Tibial artery (tissue), 4 donors: ENCODE results near the gene RNF213.
A peak's percentile ranks its signal among the peaks of the same experiment; 100 is the strongest.

ENCODE experiments used
- DNase-seq, 2 donors: peaks; one replicate each; pipeline ENCODE4 v3.0.0-alpha.2; 2019
- H3K27ac ChIP-seq, 2 donors: fragments of 200-600 bp; sonication (generic) in 1 of 2; 1 replicate in 1 of 2; 2 replicates in 1 of 2; pipeline ENCODE4 v1.5.1; 2018 to 2019; ENCODE audit warnings: mild to moderate bottlenecking in 1 of 2
- H3K27me3 ChIP-seq, 2 donors: fragments of 200-600 bp; sonication (generic) in 1 of 2; one replicate each; pipeline versions ENCODE4 v1.5.1 to v1.6.0; 2016 to 2019
- H3K36me3 ChIP-seq, 3 donors: fragments of 200-600 bp; sonication (generic) in 2 of 3; one replicate each; pipeline ENCODE4 v1.5.1; 2016 to 2019; ENCODE audit warnings: mild to moderate bottlenecking in 2 of 3
- H3K4me1 ChIP-seq, 4 donors: fragments of 200-600 bp; sonication (generic) in 2 of 4; 1 replicate in 3 of 4; 2 replicates in 1 of 4; pipeline ENCODE4 v1.5.1; 2016 to 2019
- H3K4me3 ChIP-seq, 2 donors: fragments of 200-600 bp; sonication (generic) in 1 of 2; 1 replicate in 1 of 2; 2 replicates in 1 of 2; pipeline ENCODE4 v1.5.1; 2018 to 2019; ENCODE audit warnings: mild to moderate bottlenecking in 2 of 2
- H3K9me3 ChIP-seq, 3 donors: fragments of 200-600 bp; sonication (generic) in 1 of 3; one replicate each; pipeline ENCODE4 v1.5.1; 2016 to 2019
- CTCF ChIP-seq, 2 experiments: fragments of 200-600 bp in 1 of 2; fragments of 450-650 bp in 1 of 2; IDR thresholded peaks; one replicate each; pipeline ENCODE4 v1.5.1; 2017 to 2019; ENCODE audit warnings: antibody characterized with exemption in 2 of 2, mild to moderate bottlenecking in 1 of 2, moderate library complexity in 1 of 2
- intact Hi-C: fragments of 100-400 bp; cut with DNase I; formaldehyde crosslinking; loops from one replicate; pipeline ENCODE4 v1.15.0; 2023; ENCODE audit warnings: low total_unique reads

Gene RNF213

DNA sequence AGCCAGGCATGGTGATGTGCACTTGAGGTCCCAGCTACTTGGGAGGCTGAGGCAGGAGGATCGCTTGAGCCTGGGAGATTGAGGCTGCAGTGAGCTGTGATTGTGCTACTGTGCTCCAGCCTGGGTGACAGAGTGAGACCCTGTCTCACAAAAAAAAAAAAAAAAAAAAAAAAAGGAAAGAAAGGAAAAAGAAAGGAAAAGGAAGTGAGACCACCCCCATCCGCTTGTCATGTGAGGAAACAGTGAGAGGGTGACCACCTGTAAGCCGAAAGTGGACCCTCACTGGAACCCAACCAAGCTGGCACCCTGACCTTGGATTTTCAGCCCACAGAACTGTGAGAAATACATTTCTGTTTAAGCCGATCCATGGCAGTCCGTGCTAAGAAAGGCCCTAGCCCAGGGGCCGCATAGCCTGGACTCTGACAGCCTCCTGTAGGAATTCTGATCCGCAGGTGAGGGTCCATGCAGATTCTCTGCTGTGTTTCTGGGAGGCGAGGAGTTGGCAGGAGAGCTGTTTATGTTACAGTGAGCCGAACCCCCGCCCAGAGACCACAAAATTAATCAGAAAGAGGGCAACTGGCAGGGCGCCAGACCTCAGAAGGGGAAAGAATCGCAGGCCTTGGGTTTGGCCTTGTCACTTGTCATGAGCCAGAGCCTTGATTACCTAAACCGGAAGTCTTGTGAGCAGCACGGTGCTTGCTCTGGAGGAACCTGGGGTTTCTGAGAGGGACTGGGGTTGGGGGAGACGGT is 41.5 kb upstream of the RNF213 start:
- Histone ChIP-seq H3K9me3 (no peaks in the 10 kb centered on the region), H3K36me3 (peaks cover 0 to 46% (median 32%) of the 10 kb centered on the region in 3 donors), H3K27ac (peak overlapping the region; percentile 78 to 82), H3K27me3 (no peaks in the 10 kb centered on the region), H3K4me3 (peak overlapping the region; percentile 81 to 93), H3K4me1 (peaks cover 0 to 29% (median 21%) of the 10 kb centered on the region in 4 donors)
- no peak for TF ChIP-seq CTCF (IDR thresholded peaks at IDR 0.05)
- intact Hi-C loops = loop anchor here (5.0 kb wide), 1 partner anchor 1878 kb away; the partner anchor contains the start of gene FASN
- DNase-seq = peak; percentile 82 to 87

- no peak for TF ChIP-seq CTCF (IDR thresholded peaks at IDR 0.05)
- Histone ChIP-seq H3K36me3 (peaks cover 0 to 41% (median 27%) of the 10 kb centered on the region in 3 donors), H3K9me3 (no peaks in the 10 kb centered on the region), H3K4me1 (peaks cover 0 to 29% (median 21%) of the 10 kb centered on the region in 4 donors), H3K27ac (peak overlapping the region; percentile 78 to 82), H3K27me3 (no peaks in the 10 kb centered on the region), H3K4me3 (peak overlapping the region; percentile 81 to 93)
- no peak for DNase-seq
- intact Hi-C loops = loop anchor here (5.0 kb wide), 1 partner anchor 1878 kb away; the partner anchor contains the start of gene FASN
Observed at GRCh38 chr17:80219763-80220053, 40.9 kb upstream of the RNF213 start.

- Histone ChIP-seq H3K4me1 (peaks cover 0 to 29% (median 21%) of the 10 kb centered on the region in 4 donors), H3K27me3 (no peaks in the 10 kb centered on the region), H3K27ac (peak within 1 kb of the TSS; percentile 78 to 82), H3K4me3 (peak within 1 kb of the TSS; percentile 81 to 93), H3K9me3 (no peaks in the 10 kb centered on the region), H3K36me3 (peaks cover 0 to 40% (median 22%) of the 10 kb centered on the region in 3 donors)
- intact Hi-C loops = no loop called here
- peak in 1 of 2 experiments; percentile 15 for TF ChIP-seq CTCF (IDR thresholded peaks at IDR 0.05)
- peak; percentile 76 to 90 for DNase-seq
Observed at GRCh38 chr17:80220054-80220735, 40.5 kb upstream of the RNF213 start, which contains the start of the genes SGSH and SLC26A11. TSS of gene SGSH (minus strand) at chr17:80220333. CDS start at chr17:80220313, 20 bp downstream. TSS of gene SLC26A11 (plus strand) at chr17:80220427. CDS start at chr17:80221561, 1,134 bp downstream.

- no peak for DNase-seq
- Histone ChIP-seq H3K36me3 (peaks cover 0 to 40% (median 22%) of the 10 kb centered on the region in 3 donors), H3K4me3 (peak overlapping the region; percentile 81 to 93), H3K27me3 (no peaks in the 10 kb centered on the region), H3K27ac (peak overlapping the region; percentile 78 to 82), H3K9me3 (no peaks in the 10 kb centered on the region), H3K4me1 (peaks cover 0 to 29% (median 21%) of the 10 kb centered on the region in 4 donors)
- no peak for TF ChIP-seq CTCF (IDR thresholded peaks at IDR 0.05)
- intact Hi-C loops = no loop called here
Observed at GRCh38 chr17:80220736-80221215, 39.9 kb upstream of the RNF213 start.

GRCh38 chr17:80221351-80222105 is 39.1 kb upstream of the RNF213 start:
- Histone ChIP-seq H3K36me3 (peaks cover 0 to 40% (median 21%) of the 10 kb centered on the region in 3 donors), H3K27ac (peak overlapping the region; percentile 78 to 82), H3K27me3 (no peaks in the 10 kb centered on the region), H3K4me1 (peaks cover 0 to 29% (median 21%) of the 10 kb centered on the region in 4 donors), H3K9me3 (no peaks in the 10 kb centered on the region), H3K4me3 (peak overlapping the region; percentile 81 to 93)
- intact Hi-C loops = no loop called here
- no peak for TF ChIP-seq CTCF (IDR thresholded peaks at IDR 0.05)
- no peak for DNase-seq
